ENCODE data around the gene PWWP3B. TPM values are rescaled to one million over a fixed set of nuclear protein-coding genes. Genes with fewer than 3 reads are reported as not detected.
A peak's percentile ranks its signal among the peaks of the same experiment; 100 is the strongest.

The PWWP3B gene
- total RNA-seq = 1.2 and 1.4 TPM in 2 replicates

DNA sequence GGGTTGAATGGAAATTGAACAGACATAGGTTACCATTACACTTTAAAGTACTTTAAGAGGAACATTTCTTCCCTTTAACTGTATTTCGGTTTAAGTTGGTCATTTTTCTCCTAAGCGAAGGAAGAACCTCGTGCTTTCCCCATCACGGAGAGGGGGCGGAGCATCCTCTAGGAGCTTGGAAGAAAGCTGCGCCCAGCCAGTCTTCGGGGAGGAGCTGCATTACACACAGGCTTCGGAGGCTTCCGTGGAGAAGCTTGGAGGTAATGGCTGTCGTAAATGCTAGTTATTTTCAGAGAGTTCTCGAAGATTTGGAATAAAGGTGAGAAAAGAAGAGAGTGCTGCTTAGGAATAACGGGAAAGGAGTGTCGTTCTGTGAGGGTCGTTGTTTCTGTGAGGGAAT lies at the start of gene PWWP3B:
Gene PWWP3B (plus strand): TSS at position 199 of the 400 bp plus-strand sequence. CDS start 37,128 bp downstream, outside the sequence.
- TF ChIP-seq, protein P1, sequence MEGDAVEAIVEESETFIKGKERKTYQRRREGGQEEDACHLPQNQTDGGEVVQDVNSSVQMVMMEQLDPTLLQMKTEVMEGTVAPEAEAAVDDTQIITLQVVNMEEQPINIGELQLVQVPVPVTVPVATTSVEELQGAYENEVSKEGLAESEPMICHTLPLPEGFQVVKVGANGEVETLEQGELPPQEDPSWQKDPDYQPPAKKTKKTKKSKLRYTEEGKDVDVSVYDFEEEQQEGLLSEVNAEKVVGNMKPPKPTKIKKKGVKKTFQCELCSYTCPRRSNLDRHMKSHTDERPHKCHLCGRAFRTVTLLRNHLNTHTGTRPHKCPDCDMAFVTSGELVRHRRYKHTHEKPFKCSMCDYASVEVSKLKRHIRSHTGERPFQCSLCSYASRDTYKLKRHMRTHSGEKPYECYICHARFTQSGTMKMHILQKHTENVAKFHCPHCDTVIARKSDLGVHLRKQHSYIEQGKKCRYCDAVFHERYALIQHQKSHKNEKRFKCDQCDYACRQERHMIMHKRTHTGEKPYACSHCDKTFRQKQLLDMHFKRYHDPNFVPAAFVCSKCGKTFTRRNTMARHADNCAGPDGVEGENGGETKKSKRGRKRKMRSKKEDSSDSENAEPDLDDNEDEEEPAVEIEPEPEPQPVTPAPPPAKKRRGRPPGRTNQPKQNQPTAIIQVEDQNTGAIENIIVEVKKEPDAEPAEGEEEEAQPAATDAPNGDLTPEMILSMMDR (IDR thresholded peaks at IDR 0.05; ENCODE audit: insufficient read depth, low read length, poor library complexity, severe bottlenecking) = no peak
- Histone ChIP-seq H3K36me3 (ENCODE audit: control insufficient read depth, insufficient read depth, low read length) (no peaks in the 10 kb centered on the region), H3K27me3 (ENCODE audit: control insufficient read depth, insufficient read depth, low read length) (no peaks in the 10 kb centered on the region), H3K4me3 (ENCODE audit: low read depth, low read length) (peak within 1 kb of the TSS; percentile 31)
- peak; percentile 26 for DNase-seq (ENCODE audit: low read depth)

DNA sequence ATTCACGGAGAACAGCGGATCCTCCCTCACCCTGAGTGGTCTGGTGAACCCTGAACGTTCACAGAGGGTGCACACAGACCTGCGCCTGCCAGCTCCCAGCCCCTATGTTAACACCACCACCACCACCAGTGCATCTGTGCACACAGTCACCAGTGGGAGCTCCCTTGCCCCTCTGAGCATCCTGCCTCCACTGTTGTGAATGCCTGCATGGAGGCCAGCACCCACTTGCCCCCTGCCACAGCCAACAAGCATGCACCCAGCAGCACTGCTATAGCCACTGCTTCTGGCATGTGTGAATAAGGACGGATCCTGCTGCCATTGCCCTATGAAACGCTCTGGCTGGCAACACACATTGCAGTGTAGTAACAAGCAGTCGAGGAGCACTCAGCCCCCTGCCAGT lies 29.1 kb upstream of the PWWP3B start:
- DNase-seq (ENCODE audit: low read depth) = no peak

DNA sequence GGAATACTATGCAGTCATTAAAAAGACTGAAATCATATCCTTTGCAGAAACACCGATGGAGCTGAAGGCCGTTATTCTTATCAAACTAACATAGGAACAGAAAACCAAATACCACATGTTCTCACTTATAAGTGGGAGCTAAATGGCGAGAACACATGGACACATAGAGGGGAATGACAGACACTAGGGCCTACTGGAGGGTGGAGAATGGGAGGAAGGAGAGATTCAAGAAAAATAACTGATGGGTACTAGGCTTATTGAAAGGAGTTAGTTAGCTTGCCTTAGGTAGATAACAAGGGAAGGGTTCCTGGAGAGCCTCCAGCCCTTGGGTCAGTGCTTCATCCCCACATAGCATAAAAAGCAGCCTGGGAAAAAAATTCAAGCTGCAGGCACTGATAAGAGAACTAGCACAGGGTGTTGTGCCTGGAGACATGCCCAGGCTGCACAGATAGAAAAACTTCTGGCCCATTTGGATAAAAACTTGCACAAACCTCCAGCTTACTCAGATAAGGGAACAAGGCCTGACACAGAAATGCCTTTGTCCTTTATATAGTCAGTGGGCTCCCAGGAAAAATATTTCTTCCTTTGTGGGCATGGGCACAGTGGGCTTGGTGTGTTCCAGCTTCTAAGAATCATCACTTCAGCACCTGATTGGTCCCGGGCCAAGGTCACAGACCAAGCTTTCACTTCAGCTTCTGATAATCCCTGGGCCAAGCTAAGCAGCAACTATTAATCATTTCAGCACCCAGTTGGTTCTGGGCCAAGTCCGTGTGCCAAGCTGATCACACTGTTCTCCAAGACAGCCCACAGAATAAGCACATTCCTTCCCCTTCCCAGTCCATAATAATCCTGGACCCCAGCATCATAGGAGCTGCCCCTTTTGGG lies 23.1 kb upstream of the PWWP3B start:
- no peak for DNase-seq (ENCODE audit: low read depth)
- TF ChIP-seq, protein P1 (IDR thresholded peaks at IDR 0.05; ENCODE audit: insufficient read depth, low read length, poor library complexity, severe bottlenecking) = no peak
- H3K4me3 ChIP-seq (ENCODE audit: low read depth, low read length) = no peak overlapping the region

More for the DNA sequence above, 29.1 kb upstream of the PWWP3B start:
- Histone ChIP-seq H3K27me3 (ENCODE audit: control insufficient read depth, insufficient read depth, low read length) (no peaks in the 10 kb centered on the region), H3K4me3 (ENCODE audit: low read depth, low read length) (no peak overlapping the region), H3K36me3 (ENCODE audit: control insufficient read depth, insufficient read depth, low read length) (no peaks in the 10 kb centered on the region)
- TF ChIP-seq, protein P1 (IDR thresholded peaks at IDR 0.05; ENCODE audit: insufficient read depth, low read length, poor library complexity, severe bottlenecking) = no peak

DNA sequence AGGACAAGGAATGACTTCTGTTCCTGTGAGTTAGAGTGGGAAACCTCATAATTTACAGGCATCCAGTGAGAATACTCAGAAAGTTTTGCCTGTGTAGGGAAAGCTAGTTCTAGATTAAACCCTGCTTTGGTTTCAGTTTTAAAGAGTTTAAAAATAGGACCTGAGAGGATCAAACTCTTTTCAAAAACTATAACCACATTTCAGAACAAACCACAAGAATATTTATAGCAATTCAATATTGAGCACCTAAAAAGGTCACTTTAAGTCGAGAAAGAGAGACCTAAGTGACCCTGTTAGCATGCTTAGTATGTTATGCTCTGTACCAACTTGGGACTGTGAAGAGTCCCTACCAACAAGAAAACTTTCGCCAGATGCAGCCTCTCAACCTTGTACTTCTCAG lies 17.4 kb upstream of the PWWP3B start:
- TF ChIP-seq, protein P1 (IDR thresholded peaks at IDR 0.05; ENCODE audit: insufficient read depth, low read length, poor library complexity, severe bottlenecking) = no peak
- no peak overlapping the region for H3K4me3 ChIP-seq (ENCODE audit: low read depth, low read length)
- no peak for DNase-seq (ENCODE audit: low read depth)
- H3K36me3 ChIP-seq (ENCODE audit: control insufficient read depth, insufficient read depth, low read length) = no peaks in the 10 kb centered on the region
- H3K27me3 ChIP-seq (ENCODE audit: control insufficient read depth, insufficient read depth, low read length) = no peaks in the 10 kb centered on the region

More for the DNA sequence above, 23.1 kb upstream of the PWWP3B start:
- no peaks in the 10 kb centered on the region for H3K36me3 ChIP-seq (ENCODE audit: control insufficient read depth, insufficient read depth, low read length)
- no peaks in the 10 kb centered on the region for H3K27me3 ChIP-seq (ENCODE audit: control insufficient read depth, insufficient read depth, low read length)

DNA sequence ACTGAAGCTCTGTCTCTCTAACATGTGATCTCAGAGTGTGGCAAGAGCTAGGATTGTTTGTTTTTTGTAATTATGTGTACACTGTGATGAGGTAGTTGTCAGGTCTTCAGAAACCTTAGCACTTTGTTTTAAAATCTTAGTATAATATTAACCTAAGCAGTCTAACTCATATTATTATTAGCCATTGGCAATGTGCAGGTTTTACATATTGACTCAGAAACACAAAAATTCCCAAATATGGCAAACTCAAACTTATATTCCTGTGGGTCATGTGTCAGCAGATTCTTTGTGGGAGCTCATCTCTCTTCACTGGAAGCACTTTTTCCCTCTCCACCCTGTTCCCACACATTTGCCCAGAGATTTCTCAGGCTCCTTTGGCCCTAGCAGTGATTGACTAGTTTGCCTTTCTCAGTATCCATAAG lies 8.2 kb upstream of the PWWP3B start:
- TF ChIP-seq, protein P1 (IDR thresholded peaks at IDR 0.05; ENCODE audit: insufficient read depth, low read length, poor library complexity, severe bottlenecking) = no peak
- DNase-seq (ENCODE audit: low read depth) = no peak
- H3K36me3 ChIP-seq (ENCODE audit: control insufficient read depth, insufficient read depth, low read length) = no peaks in the 10 kb centered on the region
- H3K4me3 ChIP-seq (ENCODE audit: low read depth, low read length) = no peak overlapping the region
- no peaks in the 10 kb centered on the region for H3K27me3 ChIP-seq (ENCODE audit: control insufficient read depth, insufficient read depth, low read length)

Measured in kidney epithelial cell (primary cell).